Activated gamma-delta T cell (primary cell): ENCODE measurements around the gene LRRC75B.
A peak's percentile ranks its signal among the peaks of the same experiment; 100 is the strongest.

ENCODE experiments used
- DNase-seq: peaks from one replicate; lab custom pipeline; 2025; lab: John Stamatoyannopoulos, UW

Gene LRRC75B

GRCh38 chr22:24585461-24585860 lies 7.4 kb downstream of the LRRC75B start:
- no peak for DNase-seq

- DNase-seq, result no peak
Observed at GRCh38 chr22:24584871-24585411, 7.9 kb downstream of the LRRC75B start.

- no peak for DNase-seq
Observed at GRCh38 chr22:24584166-24584790, 8.6 kb downstream of the LRRC75B start.

GRCh38 chr22:24583221-24584165 lies 9.4 kb downstream of the LRRC75B start:
- DNase-seq, result no peak

- DNase-seq, result no peak
Observed at GRCh38 chr22:24582056-24582814, 10.6 kb downstream of the LRRC75B start.

GRCh38 chr22:24580276-24580675 lies 12.6 kb downstream of the LRRC75B start:
- no peak for DNase-seq

GRCh38 chr22:24579258-24579601 lies 13.6 kb downstream of the LRRC75B start:
- no peak for DNase-seq

GRCh38 chr22:24578355-24579257 lies 14.3 kb downstream of the LRRC75B start:
- no peak for DNase-seq

GRCh38 chr22:24576778-24577177 lies 16.1 kb downstream of the LRRC75B start:
- no peak for DNase-seq

GRCh38 chr22:24571266-24571665 lies 21.6 kb downstream of the LRRC75B start:
- no peak for DNase-seq

GRCh38 chr22:24567668-24568067 lies 25.2 kb downstream of the LRRC75B start:
- DNase-seq, result no peak

- DNase-seq, result no peak
Observed at GRCh38 chr22:24566899-24567511, 25.9 kb downstream of the LRRC75B start.

- no peak for DNase-seq
Observed at GRCh38 chr22:24565077-24565476, 27.8 kb downstream of the LRRC75B start.

- no peak for DNase-seq
Observed at GRCh38 chr22:24564376-24565058, 28.4 kb downstream of the LRRC75B start.

- no peak for DNase-seq
Observed at GRCh38 chr22:24563246-24563645, 29.6 kb downstream of the LRRC75B start.

GRCh38 chr22:24559471-24559870 lies 33.4 kb downstream of the LRRC75B start:
- DNase-seq, result no peak

GRCh38 chr22:24555165-24556039 lies 37.5 kb downstream of the LRRC75B start, which contains the start of gene SNRPD3:
Gene SNRPD3 (plus strand): TSS chr22:24555999. CDS start chr22:24557675, 1,676 bp downstream.
- DNase-seq, result peak; percentile 98

GRCh38 chr22:24554313-24555164 lies 38.3 kb downstream of the LRRC75B start, which contains the start of gene GUCD1:
Gene GUCD1 (minus strand): TSS chr22:24555138. CDS start chr22:24554991, 147 bp downstream.
- DNase-seq, result no peak
